Kidney epithelial cell (primary cell): ENCODE results near the gene VAMP8. TPM values are rescaled to one million over a fixed set of nuclear protein-coding genes. Genes with fewer than 3 reads are reported as not detected.
A peak's percentile ranks its signal among the peaks of the same experiment; 100 is the strongest.

Source experiments
- DNase-seq: peaks from one replicate; pipeline ENCODE4 v3.0.0-alpha.2; 2010; ENCODE audit warnings: low read depth
- H3K27me3 ChIP-seq: 2 replicates; pipeline ENCODE4 v1.6.0; 2011; ENCODE audit warnings: low read length; ENCODE audit not compliant: control insufficient read depth, insufficient read depth
- H3K36me3 ChIP-seq: 2 replicates; pipeline ENCODE4 v1.5.1; 2011; ENCODE audit warnings: low read length; ENCODE audit not compliant: control insufficient read depth, insufficient read depth
- H3K4me3 ChIP-seq: 2 replicates; pipeline ENCODE4 v1.5.1; 2011; ENCODE audit warnings: low read depth, mild to moderate bottlenecking, control low read depth, low read length
- CTCF ChIP-seq: IDR thresholded peaks from 2 replicates; pipeline ENCODE4 v1.5.1; 2011; ENCODE audit warnings: mild to moderate bottlenecking, moderate library complexity, low read length, control low read depth, inconsistent platforms; ENCODE audit not compliant: insufficient read depth, poor library complexity, severe bottlenecking
- total RNA-seq: library from RNA; depleted of rRNA; stranded (reverse); fragments of >200 nt; gene quantifications from 2 replicates; pipeline ENCODE4 v1.2.3, GENCODE V29; 2015

The VAMP8 gene
- total RNA-seq, result 42.3 and 53.5 TPM in 2 replicates

GRCh38 chr2:85577386-85578242, at the start of gene VAMP8:
VAMP8 (plus strand) TSS chr2:85577586; CDS start chr2:85577647, 61 bp downstream.
- peak within 1 kb of the TSS; percentile 51 for H3K4me3 ChIP-seq
- no peak for TF ChIP-seq CTCF
- H3K27me3 ChIP-seq, result no peaks in the 10 kb centered on the region
- DNase-seq, result peak; percentile 16
- no peaks in the 10 kb centered on the region for H3K36me3 ChIP-seq

GRCh38 chr2:85527787-85528186, 49.6 kb upstream of the VAMP8 start:
- TF ChIP-seq CTCF, result no peak
- no peaks in the 10 kb centered on the region for H3K27me3 ChIP-seq
- no peak overlapping the region for H3K4me3 ChIP-seq
- H3K36me3 ChIP-seq, result no peaks in the 10 kb centered on the region
- no peak for DNase-seq

GRCh38 chr2:85528355-85528754, 49.0 kb upstream of the VAMP8 start:
- Histone ChIP-seq H3K27me3 (no peaks in the 10 kb centered on the region), H3K36me3 (no peaks in the 10 kb centered on the region), H3K4me3 (no peak overlapping the region)
- DNase-seq, result no peak
- TF ChIP-seq CTCF, result no peak

GRCh38 chr2:85529809-85530208, 47.6 kb upstream of the VAMP8 start:
- Histone ChIP-seq H3K27me3 (no peaks in the 10 kb centered on the region), H3K36me3 (no peaks in the 10 kb centered on the region), H3K4me3 (no peak overlapping the region)
- no peak for TF ChIP-seq CTCF
- no peak for DNase-seq

- no peak for DNase-seq
- TF ChIP-seq CTCF, result no peak
- Histone ChIP-seq H3K36me3 (no peaks in the 10 kb centered on the region), H3K4me3 (no peak overlapping the region), H3K27me3 (no peaks in the 10 kb centered on the region)
Measured at GRCh38 chr2:85531589-85531988, 45.8 kb upstream of the VAMP8 start.

- no peak for TF ChIP-seq CTCF
- Histone ChIP-seq H3K4me3 (no peak overlapping the region), H3K27me3 (no peaks in the 10 kb centered on the region), H3K36me3 (no peaks in the 10 kb centered on the region)
- no peak for DNase-seq
Measured at GRCh38 chr2:85534099-85534498, 43.3 kb upstream of the VAMP8 start.
